NCI-H510A treated with DMSO at 0.1 percent for 48 hours (cell line): ENCODE data around the gene CEP128.
A peak's percentile ranks its signal among the peaks of the same experiment; 100 is the strongest.

Source experiments
- DNase-seq: peaks from one replicate; lab custom pipeline; 2025; lab: John Stamatoyannopoulos, UW

CEP128 gene

DNA sequence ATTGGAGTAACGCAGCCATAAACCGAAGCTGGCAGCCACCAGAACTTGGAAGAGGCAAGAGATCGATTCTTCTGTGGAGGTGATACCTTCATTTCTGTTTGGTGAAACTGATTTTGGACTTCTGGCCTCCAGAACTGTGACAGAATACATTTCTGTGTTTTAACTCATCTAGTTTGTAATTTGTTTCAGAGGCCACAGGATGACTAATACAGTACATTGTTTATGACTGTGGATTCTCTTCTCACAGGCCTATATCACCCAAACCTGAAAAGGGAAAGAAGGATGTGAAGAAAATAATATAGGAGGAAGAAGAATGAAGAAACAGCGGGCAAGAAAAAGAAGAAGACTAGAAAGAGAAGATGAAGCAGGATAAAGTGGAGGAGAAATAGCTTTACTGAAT, 466.5 kb downstream of the CEP128 start:
- no peak for DNase-seq

DNA sequence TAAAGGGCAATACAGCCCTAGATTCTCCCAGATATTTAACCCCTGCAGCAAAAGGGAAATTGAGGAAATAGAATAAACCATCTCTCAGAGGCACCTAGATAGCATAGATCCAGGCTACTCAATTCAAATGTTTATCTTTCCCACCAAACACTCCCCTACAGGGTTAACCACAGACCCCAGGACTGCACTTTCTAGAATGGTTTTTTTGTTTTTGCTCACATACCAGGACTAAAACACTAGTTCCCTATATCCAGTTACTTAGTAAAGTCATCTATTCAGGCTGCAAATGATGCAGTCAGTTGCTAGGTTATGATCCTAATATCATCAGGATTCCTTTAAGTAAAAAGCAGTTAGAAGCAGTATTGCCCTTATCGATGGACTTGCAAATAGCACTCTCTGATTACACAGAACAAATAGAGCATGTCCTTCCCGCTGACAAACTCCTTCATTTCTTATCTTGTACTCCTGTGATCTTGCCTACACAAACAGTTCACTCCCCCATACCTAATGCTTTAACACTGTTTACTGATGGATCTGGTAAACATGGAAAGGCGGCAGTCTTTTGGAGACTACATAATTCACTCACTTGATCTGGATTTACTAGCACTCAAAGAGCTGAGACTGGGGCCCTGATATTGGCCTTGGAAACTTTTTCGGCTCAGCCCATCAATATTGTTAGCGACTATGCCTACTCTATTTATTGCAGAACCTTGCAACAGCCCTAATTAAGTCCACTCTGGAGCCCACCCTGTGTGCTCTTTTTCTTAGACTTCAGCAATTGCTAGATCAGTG, 473.0 kb downstream of the CEP128 start:
- DNase-seq: peak; percentile 64

DNA sequence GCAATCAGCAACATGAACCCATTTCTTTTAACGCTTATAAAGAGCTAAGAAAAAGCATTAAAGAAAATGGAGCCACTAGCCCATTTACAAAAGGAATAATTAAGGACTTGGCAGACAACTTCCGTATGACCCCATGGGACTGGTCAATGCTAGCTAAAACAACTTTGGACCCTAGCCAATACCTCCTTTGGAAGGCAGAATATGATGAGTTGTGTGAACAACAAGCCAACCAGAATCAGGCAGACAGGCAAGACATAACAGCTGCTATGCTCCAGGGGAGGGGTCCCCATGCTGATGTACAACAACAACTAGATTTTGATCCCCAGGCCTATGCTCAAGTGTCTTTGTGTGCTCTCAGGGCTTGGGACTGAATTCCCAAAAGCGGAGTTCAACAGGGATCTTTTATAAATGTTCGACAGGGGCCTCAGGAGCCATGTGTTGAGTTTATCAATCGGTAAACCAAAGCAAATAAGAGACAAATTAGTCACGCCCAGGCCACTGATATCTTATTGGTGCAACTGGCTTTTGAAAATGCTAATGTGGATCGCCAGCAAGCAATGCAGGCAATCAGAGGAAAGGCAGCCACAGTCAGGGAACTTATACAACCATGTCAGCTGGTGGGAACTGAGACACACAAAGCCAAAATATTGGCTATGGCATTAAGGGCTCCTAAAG, 475.9 kb downstream of the CEP128 start:
- no peak for DNase-seq

DNA sequence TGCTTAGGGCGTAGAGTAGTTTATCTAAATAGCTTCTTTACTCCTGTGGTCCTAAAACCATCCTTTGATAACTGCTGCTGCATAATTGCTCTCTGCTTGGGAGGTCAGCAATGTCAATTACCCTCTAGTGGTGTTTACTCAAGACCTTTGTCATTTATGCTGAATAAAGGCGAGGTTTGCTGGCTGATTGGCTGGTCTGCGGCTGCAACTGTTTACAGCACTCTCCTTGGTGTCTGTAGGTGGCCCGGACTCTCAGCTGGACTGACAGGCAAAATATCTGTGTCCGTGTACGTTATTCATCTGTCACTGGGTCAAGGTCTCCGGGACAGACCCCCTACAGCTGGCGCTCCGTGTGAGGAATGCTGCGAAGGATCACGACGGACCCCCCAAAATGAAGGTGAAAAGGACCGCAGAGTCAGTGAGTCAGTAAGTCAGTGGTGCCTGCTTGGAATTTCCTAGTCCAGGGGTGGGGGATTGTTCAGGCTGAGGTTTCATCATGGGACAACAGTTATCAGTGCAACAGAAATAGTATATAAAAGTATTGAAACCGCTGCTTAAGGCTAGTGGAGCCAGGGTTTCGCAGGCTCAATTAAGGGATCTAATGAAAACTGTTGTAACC, 476.9 kb downstream of the CEP128 start:
- DNase-seq: peak; percentile 7

DNA sequence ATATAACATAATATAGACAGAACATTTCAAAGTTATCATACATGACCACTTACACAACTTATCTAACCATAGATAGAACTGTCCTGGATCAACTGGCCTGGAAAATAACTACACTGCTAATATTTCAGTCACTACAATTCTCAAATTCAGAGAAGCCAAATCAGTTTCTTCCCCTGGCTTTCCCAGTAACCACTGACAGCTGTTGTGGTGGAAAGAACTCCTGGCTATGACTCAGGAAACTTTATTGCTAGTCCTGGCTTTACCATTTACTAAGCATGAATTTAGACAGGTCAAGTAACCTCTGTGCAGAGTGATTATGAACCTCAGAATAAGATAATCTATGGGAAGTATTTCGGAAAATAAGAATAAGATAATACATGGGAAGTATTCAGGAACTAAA, 485.3 kb downstream of the CEP128 start:
- DNase-seq: no peak

DNA sequence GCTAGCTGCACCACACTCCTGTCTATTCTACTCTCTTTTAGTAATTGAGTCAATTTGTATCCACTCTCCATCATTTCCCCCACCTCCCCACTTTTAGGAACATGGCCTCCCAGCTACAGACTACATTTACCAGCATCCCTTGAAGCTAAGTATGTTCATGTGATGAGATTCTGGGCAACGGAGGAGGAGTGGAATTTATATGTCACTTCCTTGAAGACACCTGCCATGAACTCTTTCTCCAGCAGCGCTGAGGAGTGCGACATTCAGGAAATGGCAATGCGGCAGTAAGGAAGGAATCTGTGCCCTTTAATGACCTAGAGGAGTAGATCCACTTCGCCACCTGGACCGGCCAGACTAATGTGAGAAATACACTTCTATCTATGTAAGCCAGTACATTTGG, 486.5 kb downstream of the CEP128 start:
- no peak for DNase-seq

DNA sequence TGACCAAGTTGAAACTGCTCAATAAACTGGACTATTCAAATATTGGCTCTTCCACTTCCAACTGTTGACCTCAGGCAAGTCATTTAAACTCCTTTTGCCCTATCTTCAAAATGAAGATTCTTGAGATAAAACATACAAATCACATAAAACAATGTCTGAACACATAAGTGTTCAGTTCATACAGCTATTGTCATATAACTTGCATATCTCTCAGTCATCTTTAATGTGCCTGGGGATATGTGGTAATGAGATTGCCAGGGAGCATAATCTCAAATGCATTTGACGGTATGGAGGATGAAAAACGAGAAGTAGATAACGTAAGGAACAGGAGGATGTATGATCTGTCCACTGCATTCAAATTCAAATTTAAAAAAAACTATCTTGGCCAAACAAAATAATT, 493.3 kb downstream of the CEP128 start:
- no peak for DNase-seq

DNA sequence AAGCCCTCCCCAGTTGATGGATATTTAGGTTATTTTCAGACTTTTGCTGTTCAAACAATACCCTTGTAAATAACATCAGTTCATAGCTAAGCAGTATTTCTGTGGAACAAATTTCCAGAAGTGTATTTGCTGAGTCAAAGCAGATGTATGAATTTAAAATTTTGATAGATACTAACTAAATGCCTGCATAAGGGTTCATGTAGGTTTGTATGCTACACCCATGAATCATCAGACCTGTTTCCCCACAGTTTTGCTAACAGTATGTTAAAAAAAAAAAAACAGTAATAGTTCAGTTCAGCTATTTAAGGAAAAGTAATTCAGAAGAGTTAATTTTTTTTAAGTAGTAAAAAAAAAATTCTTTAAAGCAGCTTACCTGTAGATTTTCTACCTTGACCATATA, 494.1 kb downstream of the CEP128 start:
- no peak for DNase-seq
